ENCODE results near the gene ARSK. TPM values are rescaled to one million over a fixed set of nuclear protein-coding genes. Genes with fewer than 3 reads are reported as not detected.

ARSK gene
- total and polyA plus RNA-seq, 10 of the 15 experiments (the other 5 are each of a cell fraction or from before 2014, with no cell fraction given) = 1.6 to 9.5 (median 5.8) TPM

- no TSS peak for BruUV-seq (replicated peaks)
- ChIA-PET POLR2A (no interaction called here), SMC1A (ENCODE audit: uncharacterized antibody, unreplicated experiment) (interaction anchor here (1.7 kb wide), 1 partner anchor 21 kb away, joined by 3 read pairs; no protein-coding TSS in a partner anchor), CTCF (interaction anchor here (0.6 to 1.0 kb wide), 2 partner anchors 34 to 235 kb away, joined by 3 read pairs; no protein-coding TSS in a partner anchor), RAD21 (ENCODE audit: unreplicated experiment) (no interaction called here)
- peaks cover 4% of the 10 kb centered on the region; the same call in 1 of the 2 replicates for H3K4me1 ChIP-seq (ENCODE audit: control insufficient read depth, insufficient read depth, low read length)
- H3K9me3 ChIP-seq (replicated peaks; ENCODE audit: control insufficient read depth, insufficient read depth, low read length) = peaks cover 6% of the 10 kb centered on the region; the same call in 2 of the 3 replicates
- no peaks in the 10 kb centered on the region for H3K79me2 ChIP-seq (ENCODE audit: control insufficient read depth, insufficient read depth, low read length)
- ATAC-seq = no peak
- FAIRE-seq = no peak
- in situ Hi-C loops (cut with MboI) (no loop called here), intact Hi-C loops (cut with micrococcal nuclease; ENCODE audit: unreplicated experiment) (loop anchor here (10.0 kb wide), 1 partner anchor 536 kb away; no protein-coding TSS in a partner anchor)
- H3K27me3 ChIP-seq (replicated peaks in 1 of 2; ENCODE audit: control insufficient read depth in 2 of 2, insufficient read depth in 2 of 2, low read length in 1 of 2) = no peaks in the 10 kb centered on the region
- H2AFZ ChIP-seq (ENCODE audit: control insufficient read depth, low read depth, low read length) = no peak overlapping the region
- no peak overlapping the region for H3K9ac ChIP-seq (ENCODE audit: control insufficient read depth, insufficient read depth, low read length)
- DNase-seq (ENCODE audit: low read depth, low spot score) = no peak
- WGBS (ENCODE audit: insufficient coverage, insufficient replicate concordance, low lambda C conversion rate, missing lambda C conversion rate) = 81% methylated on average over 7 of the region's 7 CpGs
- no peaks in the 10 kb centered on the region for H4K20me1 ChIP-seq (ENCODE audit: control insufficient read depth, insufficient read depth)
- no peak overlapping the region for H3K27ac ChIP-seq (ENCODE audit: control insufficient read depth, insufficient read depth)
- no peak overlapping the region for H3K4me2 ChIP-seq (ENCODE audit: control insufficient read depth, insufficient read depth)
- H3K36me3 ChIP-seq (ENCODE audit: control insufficient read depth in 2 of 2, insufficient read depth in 2 of 2, low read length in 1 of 2) = no peaks in the 10 kb centered on the region
- no peak overlapping the region for H3K4me3 ChIP-seq
- TF ChIP-seq ZZZ3 (IDR thresholded peaks at IDR 0.05; ENCODE audit: control insufficient read depth, insufficient read length, low read depth) = no peak
- TF ChIP-seq TBL1XR1 (IDR thresholded peaks at IDR 0.05; ENCODE audit: low read depth, low read length) = no peak
- TF ChIP-seq SUZ12 (IDR thresholded peaks at IDR 0.05; ENCODE audit: unreplicated experiment) = no peak
- TF ChIP-seq NKRF (conservative IDR thresholded peaks at IDR 0.05) = no peak
- TF ChIP-seq SMAD5 (IDR thresholded peaks at IDR 0.05; ENCODE audit: low read depth) = no peak
- TF ChIP-seq MLLT1 (IDR thresholded peaks at IDR 0.05) = no peak
- TF ChIP-seq POLR2AphosphoS5 (IDR thresholded peaks at IDR 0.05; ENCODE audit: low read length) = no peak
- no peak for TF ChIP-seq PML (IDR thresholded peaks at IDR 0.05; ENCODE audit: low read length)
- no peak for TF ChIP-seq HDGF (IDR thresholded peaks at IDR 0.05)
Observed at GRCh38 chr5:95610546-95610945, 55.6 kb downstream of the ARSK start.

Data from GM12878 (cell line).